HCT116 (cell line): ENCODE results near the gene CPEB1.
"Not testable (repeated sequence)": the region's sequence is repeated elsewhere in the genome, so short reads cannot be mapped to it uniquely, and the experiment has no call there.

ENCODE experiments used
- CTCF ChIP-seq, 3 experiments: fragments of 200-600 bp in 1 of 3; sonication (generic) in 1 of 3; IDR thresholded peaks in 2 of 3; conservative IDR thresholded peaks in 1 of 3; 2 replicates each; pipeline ENCODE4 v1.5.1; 2012 to 2017; ENCODE audit warnings: low read depth in 2 of 3, low read length in 2 of 3, antibody characterized with exemption in 1 of 3, borderline replicate concordance in 1 of 3, control low read depth in 1 of 3, mild to moderate bottlenecking in 1 of 3, mixed read lengths in 1 of 3, mixed run types in 1 of 3, moderate library complexity in 1 of 3; ENCODE audit not compliant: insufficient read depth in 1 of 3
- EZH2 ChIP-seq: fragments of 200-600 bp; sonication (generic); IDR thresholded peaks from 2 replicates; pipeline ENCODE4 v1.6.1; 2017; ENCODE audit warnings: antibody characterized with exemption, mixed run types
- EZH2phosphoT487 ChIP-seq: fragments of 200-600 bp; IDR thresholded peaks from 2 replicates; pipeline ENCODE4 v1.6.1; 2018; ENCODE audit warnings: antibody characterized with exemption, borderline replicate concordance
- FOSL1 ChIP-seq: IDR thresholded peaks from 2 replicates; pipeline ENCODE4 v1.6.1; 2012; ENCODE audit warnings: low read depth
- JUND ChIP-seq: IDR thresholded peaks from 2 replicates; pipeline ENCODE4 v1.6.1; 2012
- MAX ChIP-seq: IDR thresholded peaks from 2 replicates; pipeline ENCODE4 v1.6.1; 2012
- POLR2A ChIP-seq: IDR thresholded peaks from 2 replicates; pipeline ENCODE4 v1.7.0; 2011; ENCODE audit warnings: borderline replicate concordance; ENCODE audit not compliant: insufficient read depth, insufficient read length; ENCODE audit errors: extremely low read depth
- POLR2AphosphoS5 ChIP-seq: IDR thresholded peaks from 2 replicates; pipeline ENCODE4 v1.6.1; 2011; ENCODE audit warnings: mild to moderate bottlenecking, low read depth, low read length, moderate library complexity
- REST ChIP-seq: IDR thresholded peaks from 2 replicates; pipeline ENCODE4 v1.6.1; 2012; ENCODE audit warnings: low read depth
- SIN3A ChIP-seq: IDR thresholded peaks from 2 replicates; pipeline ENCODE4 v1.6.1; 2012; ENCODE audit warnings: low read depth
- SP1 ChIP-seq: IDR thresholded peaks from 2 replicates; pipeline ENCODE4 v1.6.1; 2012; ENCODE audit warnings: low read depth
- SRF ChIP-seq: IDR thresholded peaks from 2 replicates; pipeline ENCODE4 v1.6.1; 2012; ENCODE audit warnings: low read depth
- ZFX ChIP-seq: fragments of 450-650 bp; IDR thresholded peaks from 2 replicates; pipeline ENCODE4 v1.6.1; 2017

- not testable (repeated sequence) for TF ChIP-seq CTCF (IDR thresholded peaks at IDR 0.05 in 2 of 3, conservative IDR thresholded peaks at IDR 0.05 in 1 of 3; ENCODE audit: borderline replicate concordance in 1 of 3, insufficient read depth in 1 of 3, low read depth in 2 of 3, low read length in 2 of 3); POLR2A; POLR2AphosphoS5; SIN3A; SRF; SP1; REST; MAX; EZH2; ZFX; FOSL1; JUND; EZH2phosphoT487
Observed at GRCh38 chr15:82534457-82534861, 112.7 kb downstream of the CPEB1 start.
